Adrenal gland (tissue), 5 donors: ENCODE results near the gene HIBCH.

Experiments
- POLR2A ChIP-seq, 2 donors: fragments of 450-650 bp; IDR thresholded peaks; one replicate each; pipeline ENCODE4 v1.6.1; 2017; ENCODE audit warnings: antibody characterized with exemption in 2 of 2, mild to moderate bottlenecking in 2 of 2, moderate library complexity in 1 of 2
- TF ChIP-seq, protein P1 (sequence below), 6 experiments: fragments of 450-650 bp in 4 of 6; fragments of 200-600 bp in 2 of 6; sonication (generic) in 1 of 6; IDR thresholded peaks; 1 replicate in 5 of 6; 2 replicates in 1 of 6; pipeline versions ENCODE4 v1.5.1 to v1.8.0; 2016 to 2021; ENCODE audit warnings: antibody characterized with exemption in 6 of 6, mild to moderate bottlenecking in 2 of 6, moderate library complexity in 1 of 6
- donor health status: DM: no; HTN: no; CAD: no.

DNA sequence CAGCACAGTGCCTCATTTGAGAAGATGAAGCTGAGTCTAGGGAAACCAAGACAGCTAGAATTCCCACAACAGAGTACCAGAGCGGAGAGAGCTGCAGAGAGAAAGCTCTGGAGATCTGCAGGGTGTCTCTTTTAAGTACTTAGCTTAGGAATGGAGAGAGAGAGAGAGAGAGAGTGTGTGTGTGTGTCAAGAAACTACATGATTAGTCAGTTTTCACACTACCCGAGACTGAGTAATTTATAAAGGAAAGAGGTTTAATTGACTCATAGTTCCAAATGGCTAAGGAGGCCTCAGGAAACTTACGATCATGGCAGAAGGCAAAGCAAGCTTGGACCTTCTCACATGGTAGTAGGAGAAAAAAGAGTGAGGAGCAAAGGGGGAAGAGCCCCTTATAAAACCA, 64.0 kb downstream of the HIBCH start:
- TF ChIP-seq, protein P1, sequence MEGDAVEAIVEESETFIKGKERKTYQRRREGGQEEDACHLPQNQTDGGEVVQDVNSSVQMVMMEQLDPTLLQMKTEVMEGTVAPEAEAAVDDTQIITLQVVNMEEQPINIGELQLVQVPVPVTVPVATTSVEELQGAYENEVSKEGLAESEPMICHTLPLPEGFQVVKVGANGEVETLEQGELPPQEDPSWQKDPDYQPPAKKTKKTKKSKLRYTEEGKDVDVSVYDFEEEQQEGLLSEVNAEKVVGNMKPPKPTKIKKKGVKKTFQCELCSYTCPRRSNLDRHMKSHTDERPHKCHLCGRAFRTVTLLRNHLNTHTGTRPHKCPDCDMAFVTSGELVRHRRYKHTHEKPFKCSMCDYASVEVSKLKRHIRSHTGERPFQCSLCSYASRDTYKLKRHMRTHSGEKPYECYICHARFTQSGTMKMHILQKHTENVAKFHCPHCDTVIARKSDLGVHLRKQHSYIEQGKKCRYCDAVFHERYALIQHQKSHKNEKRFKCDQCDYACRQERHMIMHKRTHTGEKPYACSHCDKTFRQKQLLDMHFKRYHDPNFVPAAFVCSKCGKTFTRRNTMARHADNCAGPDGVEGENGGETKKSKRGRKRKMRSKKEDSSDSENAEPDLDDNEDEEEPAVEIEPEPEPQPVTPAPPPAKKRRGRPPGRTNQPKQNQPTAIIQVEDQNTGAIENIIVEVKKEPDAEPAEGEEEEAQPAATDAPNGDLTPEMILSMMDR (IDR thresholded peaks at IDR 0.05) = no peak
- TF ChIP-seq POLR2A (IDR thresholded peaks at IDR 0.05) = no peak
